ENCODE results near the gene FSHR.

FSHR gene

DNA sequence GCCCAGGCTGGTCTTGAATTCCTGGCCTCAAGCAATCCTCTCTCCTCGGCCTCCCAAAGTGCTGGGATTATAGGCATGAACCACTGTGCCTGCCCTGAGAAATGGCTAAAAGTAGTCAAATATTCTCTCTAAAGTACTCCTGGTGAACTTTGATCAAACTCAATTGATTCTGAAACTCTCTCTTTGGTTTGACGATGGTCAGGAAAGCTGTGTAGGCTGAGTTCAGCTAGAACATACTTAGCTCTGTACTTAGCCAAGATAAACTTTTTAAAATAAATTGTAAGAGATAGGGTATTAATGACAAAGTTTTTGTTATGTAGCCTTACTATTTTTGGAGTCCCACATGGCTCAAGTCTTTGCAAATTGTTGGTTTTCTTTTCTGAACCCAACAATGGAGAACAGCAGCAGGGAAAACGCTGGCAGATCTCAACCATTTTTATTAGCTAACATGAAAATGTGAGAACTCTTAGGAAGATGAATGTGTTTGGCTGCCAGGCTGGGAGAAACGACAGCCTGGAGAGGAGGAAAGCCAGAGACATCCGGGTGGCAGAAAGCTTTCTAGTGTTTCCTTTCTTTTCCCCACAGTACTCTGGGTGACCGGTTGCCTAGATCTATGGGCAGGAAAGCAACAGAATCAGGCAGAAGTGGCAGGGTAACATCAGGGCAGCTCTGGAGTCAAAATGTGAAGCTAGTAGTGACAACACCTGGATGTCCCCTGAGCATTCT, 205.8 kb downstream of the FSHR start:
- DNase-seq, result no peak

DNA sequence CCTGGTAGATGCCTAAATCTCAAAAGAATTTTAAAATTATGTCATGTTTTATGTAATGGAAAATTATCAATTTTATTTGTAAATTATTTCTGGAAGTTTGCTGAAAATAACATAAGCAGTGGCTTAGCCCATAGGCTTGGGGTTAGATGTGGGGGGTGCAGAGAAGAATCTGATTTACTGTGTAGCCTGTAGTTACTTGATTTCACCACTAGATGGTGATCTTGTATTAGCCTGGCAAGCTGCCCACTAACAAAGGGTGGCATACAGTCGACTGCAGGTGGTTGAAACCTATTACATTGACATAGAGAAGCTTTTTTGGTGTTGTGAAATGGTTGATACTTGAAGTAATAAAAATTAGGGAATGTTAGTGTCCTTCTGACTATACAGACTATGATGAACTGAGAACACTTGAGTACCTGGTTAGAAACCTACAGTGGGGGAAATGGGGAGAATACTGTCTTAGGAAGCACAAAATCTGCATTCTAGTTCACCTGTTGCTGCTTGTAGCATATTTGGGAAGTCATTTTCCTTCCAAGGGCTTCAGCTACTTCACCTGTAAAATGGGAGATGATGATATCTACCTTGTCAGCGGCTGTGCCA, 207.8 kb downstream of the FSHR start:
- peak; percentile 44 for DNase-seq

DNA sequence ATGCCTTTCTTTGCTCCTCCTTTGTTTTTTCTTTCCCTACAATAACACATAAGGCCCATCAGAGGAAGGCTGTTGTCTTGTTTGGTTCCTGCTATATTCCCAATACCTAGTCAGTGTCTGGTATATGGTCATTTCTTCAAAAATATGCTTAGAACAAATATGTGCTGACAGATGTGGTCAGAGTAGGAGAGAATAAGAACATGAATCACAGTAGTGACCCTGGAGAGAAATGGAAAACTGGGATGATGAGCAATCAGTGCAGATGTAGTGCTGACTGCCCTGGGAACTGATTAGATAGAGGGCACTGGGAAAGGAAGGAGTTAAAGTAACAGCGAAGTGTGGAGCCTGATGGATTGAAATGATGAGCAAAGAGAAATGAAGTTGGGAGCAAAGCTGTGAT, 209.4 kb downstream of the FSHR start:
- no peak for DNase-seq

DNA sequence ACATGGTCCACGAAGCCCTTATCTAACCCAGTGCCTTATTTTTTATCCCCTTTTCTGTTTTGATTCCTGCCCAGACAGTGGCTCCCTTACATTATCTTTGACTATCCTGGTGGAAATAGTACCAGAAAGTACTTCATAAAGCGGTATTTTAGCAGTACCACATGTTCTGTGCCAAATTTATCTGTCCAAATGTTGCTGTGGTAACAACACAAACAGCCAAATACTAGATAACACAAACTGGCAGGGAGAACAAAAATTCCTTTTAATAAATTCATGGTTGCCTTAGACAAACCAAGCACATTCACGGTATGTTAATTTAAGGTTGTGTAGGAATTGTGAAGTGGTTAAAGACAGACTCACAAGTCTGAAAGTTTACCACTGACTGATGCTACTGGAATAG, 210.9 kb downstream of the FSHR start:
- no peak for DNase-seq

DNA sequence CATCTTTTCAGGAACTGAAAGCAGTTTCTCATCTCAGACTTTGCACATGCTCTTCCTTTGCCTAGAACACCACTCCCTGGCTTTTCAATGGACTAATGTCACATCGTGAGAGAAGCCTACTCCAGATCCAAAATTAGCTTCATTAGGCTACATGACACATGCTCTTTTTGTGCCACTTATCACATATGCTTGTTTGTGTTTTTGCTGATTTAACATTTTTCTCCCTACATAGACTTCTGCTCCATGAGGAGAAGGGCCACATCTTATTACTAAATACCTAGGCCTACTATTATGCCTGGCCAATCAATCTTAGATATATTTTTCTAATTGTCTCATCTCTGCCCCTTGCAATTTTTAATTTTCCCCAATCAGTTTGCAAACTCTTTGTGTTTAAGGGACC, 212.4 kb downstream of the FSHR start:
- no peak for DNase-seq

DNA sequence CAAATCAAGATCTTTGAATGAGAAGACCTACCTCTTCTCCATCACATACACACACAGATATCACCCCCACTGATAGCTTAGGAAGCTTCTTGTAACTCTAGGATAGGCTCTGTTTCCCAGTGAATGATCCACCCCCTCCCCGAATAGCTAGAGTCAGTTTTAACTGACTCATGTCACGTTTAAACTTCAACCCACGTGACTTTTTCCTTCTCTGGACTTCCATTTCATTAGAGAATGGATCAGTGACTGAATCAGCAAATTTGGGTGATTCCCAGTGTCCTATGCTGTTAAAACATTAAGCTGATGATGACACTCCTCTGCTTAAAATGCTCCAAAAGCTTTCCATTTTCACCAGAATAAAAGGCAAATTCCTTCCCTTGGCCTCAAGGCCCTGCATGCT, 212.9 kb downstream of the FSHR start:
- DNase-seq, result no peak

DNA sequence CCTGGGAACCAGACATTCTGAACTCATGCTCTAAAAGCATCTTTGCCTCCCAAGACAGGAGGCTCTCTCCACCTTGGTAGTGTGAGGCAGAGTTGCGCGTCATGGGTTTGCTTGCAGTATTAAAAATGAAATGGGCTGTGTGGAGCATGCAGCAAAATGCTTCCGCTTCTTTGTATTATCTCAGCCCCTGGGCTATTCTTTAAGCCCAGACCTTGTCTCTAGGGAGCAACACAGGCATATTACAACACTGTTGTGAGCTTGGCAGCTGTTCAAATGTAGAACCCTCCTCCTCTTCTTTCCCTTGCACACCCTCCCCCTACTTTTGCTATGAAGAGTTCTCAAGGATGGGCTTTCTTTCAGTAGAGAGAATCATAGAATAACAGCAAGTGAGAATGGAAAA, 213.7 kb downstream of the FSHR start:
- no peak for DNase-seq

DNA sequence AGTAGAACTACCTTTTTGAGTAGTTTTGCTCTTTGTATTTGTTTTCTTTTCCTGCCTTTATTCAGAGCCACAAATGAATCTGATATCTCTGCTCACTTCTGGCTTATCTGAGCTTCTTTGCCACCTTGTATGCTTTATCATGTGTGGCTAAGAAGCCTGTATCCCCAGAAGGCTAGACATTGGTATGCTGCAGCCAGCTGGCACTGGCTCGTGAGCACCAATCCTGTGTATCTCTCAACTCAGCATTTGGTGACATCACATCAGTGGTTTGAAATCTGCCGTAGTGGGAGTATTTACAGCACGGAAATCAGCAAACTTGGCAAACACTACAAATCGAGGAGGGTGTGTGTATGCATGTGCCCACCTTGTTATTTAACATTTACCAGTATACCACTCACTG, 215.1 kb downstream of the FSHR start:
- DNase-seq, result no peak

DNA sequence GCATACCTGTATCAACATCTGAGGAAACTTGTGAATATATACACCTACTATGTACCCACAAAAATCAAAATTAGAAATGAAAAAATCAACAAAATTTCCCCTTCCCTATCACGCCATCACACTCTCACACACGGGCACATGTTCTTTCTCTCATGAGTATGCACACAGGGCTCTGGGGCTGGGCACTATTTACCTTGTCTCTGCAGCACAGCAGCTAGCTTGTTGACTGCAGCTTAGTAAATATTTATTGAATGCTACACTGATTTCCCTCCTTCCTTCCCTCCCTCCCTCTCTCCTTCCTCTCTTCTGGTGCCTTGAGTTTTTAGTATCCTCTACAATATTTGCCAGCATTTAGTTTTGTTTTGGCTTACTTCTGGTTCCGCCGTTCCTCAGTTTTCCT, 216.1 kb downstream of the FSHR start:
- no peak for DNase-seq

DNA sequence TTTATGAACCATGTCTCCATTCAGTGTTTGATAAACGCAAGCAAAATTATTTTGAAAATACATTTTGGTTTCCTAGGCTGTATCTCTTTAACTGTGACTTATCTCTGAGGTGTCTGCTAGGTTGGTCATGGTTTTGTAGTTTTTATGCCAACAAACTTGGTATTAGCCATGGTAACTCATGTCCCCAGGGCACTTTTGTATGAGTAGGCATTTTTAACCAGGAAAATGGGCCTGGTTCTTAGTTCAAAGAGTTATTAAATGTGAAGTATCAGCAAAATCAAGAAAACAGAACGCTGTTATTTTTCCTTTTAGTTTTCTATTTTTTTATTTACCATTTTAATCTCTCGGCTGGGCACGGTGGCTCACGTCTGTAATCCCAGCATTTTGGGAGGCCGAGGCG, 219.5 kb downstream of the FSHR start:
- no peak for DNase-seq

DNA sequence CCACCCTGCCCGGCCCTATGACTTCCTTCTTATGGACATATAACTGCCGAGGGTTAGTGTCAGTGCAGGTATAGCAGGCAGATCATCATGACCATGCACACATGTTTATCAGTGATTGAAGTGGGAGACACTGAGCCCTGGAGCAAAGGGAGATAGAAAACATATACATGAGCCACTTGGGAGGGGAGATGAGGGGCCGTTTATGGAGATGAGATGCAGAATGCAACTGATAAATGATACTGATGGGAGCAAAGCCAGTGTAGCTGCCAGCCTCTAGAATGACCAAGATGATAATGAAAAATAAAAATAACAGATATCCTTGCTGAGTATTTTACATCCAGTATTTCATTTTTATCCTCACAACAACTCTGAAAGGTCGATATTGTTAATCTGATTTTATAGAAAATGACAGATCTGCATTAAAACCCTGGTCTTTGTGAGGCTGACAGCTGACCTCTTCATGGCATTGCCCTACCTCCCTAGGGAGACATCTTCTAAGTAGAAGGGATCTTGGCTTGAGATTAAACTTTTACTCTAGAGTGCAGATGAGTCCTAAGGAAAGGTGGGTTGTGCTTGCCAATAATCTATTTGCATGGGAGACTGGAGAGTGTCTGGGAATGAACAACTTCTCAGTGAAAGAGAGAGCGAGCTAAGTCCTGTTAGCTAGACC, 220.4 kb downstream of the FSHR start:
- DNase-seq, result no peak

DNA sequence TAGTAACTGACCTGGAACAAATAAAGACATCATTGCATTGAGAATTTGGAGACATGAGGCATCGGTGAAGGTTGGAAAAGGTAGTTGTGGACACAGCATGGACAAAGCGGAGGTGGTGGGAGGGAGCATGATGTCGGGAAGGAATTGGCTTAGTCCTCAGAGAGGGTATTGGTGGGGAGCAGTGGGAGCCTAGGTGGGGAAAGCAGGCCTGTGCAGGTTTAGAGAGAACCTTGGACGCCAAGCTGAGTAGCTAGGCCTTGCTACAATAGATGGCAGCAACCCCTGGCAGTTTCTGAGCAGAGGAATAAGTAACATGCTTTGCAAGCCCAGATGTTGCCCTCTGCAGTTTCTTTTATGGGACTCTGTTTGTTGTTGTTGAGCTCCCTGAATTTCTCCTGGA, 221.6 kb downstream of the FSHR start:
- no peak for DNase-seq

DNA sequence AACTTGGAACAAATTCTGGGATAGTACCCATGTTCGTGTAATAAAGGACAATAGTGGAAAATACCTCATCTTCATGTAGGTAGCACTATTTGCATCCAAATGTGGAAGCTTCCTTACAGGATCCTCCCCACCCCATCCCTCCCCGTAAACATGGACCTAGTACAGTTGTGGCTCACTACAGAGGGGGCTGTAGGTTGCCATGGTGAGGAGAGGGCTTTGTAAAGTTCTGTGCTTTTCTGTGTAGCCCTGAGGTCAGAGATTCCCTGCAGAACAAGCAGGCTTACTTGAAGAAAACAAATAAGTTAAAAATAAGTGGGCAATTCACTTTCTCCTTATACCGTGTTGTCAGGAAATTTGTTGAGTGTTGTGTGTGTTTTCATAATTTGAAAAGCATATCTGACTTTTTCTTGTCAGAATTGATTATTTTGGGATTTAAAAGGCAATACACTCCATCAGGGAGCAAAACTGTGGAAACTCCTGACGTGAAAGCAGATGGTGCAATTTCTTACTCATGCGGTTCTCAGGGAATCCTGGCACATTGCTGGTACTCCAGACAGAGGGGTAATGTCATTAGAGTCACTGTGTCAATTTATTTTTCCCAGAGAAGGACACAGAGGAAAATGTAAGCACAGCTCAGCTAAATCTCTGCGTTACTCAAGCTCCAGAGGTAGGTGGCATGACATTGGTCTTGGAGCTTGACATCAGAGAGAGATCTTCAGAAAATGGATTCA, 224.6 kb downstream of the FSHR start:
- no peak for DNase-seq

DNA sequence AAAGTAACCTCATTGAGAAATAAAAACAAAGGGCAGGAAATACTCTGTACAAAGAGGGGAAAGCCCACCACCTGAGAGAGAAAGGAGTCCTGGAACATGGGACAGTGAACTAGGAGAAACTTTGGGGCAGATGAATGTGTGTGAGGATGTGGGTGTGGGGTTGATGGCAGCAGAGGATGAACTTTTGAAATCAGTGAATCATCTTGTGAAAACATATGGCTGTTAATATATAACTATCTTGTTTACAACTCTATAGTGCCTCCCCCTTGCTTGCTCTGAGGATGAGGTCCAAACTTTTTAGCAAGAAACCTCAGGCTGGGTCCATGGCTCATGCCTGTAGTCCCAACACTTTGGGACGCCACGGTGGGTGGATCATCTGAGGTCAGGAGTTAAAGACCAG, 227.0 kb downstream of the FSHR start:
- no peak for DNase-seq

DNA sequence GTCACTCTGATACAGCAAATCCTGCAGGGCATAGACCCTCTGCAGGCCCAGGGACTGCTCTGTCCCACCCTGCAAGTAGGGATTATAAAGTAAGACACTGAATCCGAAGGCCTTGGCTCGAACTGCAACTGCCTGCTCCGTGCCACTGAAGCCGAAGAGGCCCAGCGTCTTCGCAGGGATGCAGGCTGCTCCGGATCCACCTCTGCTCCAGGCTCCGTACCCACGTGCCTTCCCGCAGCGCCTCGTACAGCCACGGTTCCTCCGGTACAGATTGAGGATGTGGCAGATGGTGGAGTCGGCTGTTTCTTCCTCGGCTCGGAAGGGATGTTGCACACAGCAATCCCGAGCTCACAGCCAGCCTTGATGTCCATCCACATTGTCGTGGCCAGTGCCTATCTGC, 238.4 kb downstream of the FSHR start:
- no peak for DNase-seq

DNA sequence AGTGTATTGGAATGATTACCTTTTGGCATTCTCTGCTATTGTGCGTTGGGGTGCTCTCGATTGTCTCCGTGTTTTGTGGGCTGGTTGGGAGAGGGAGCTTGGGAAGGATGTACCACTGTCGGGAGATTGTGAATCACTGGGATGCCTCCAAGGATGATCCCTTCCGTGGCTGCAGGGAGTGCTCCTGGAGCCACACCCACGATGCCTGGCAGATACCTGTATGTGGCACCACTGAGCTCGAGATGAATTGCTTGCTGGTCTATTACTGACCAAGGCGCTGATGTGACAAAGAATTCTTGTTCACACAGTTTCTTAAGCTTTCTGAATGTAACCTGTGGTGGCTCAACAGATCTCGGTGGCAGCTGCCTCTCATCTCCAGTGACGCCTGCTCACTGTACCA, 239.1 kb downstream of the FSHR start:
- DNase-seq, result no peak

DNA sequence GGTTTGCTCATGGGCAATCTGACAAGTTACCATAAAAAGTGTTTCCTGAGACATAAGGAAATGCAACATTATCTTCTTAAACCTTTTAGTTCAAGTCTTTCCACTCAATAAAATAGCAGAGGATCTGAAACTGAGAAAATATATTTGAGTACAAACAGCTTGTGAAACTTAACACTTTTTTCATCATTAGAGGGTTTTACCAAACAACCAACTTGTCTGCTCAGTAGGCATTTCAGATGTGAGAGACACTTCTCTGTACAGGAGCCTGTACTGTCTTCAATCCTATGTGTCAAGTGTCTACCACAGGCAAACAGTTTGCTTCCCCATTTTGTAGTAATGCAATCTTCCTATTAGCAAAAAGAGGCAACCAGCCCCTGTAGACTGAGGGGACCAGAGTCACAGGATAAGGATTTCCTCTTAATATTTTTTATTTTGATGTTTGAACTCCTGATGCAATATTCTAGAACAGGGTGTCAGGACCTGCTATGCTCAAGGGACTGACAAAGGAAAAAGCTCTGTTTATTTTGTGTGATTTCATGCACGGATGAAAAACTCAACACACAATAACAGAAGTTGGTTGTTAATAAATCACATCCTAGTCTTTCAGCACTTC, 239.7 kb downstream of the FSHR start:
- DNase-seq, result no peak
